Mesothelial cell of epicardium (in vitro differentiated cells): ENCODE data around the gene POLR3A. TPM values are rescaled to one million over a fixed set of nuclear protein-coding genes. Genes with fewer than 3 reads are reported as not detected.
"Not testable (repeated sequence)": the region's sequence is repeated elsewhere in the genome, so short reads cannot be mapped to it uniquely, and the experiment has no call there.

Source experiments
- DNase-seq, 2 experiments: peaks; one replicate each; pipeline ENCODE4 v3.0.0; 2021; ENCODE audit warnings: low spot score in 2 of 2; ENCODE audit not compliant: unreplicated experiment in 2 of 2
- H3K27ac Mint-ChIP-seq: 2 replicates; pipeline ENCODE4 v1.8.0; 2021; ENCODE audit warnings: mixed read lengths
- H3K27me3 Mint-ChIP-seq: 2 replicates; pipeline ENCODE4 v1.8.0; 2021; ENCODE audit warnings: low read depth, mixed read lengths
- H3K36me3 Mint-ChIP-seq: 2 replicates; pipeline ENCODE4 v1.8.0; 2021; ENCODE audit warnings: mixed read lengths
- H3K4me1 Mint-ChIP-seq: 2 replicates; pipeline ENCODE4 v1.8.0; 2021; ENCODE audit warnings: mixed read lengths
- H3K4me3 Mint-ChIP-seq: 2 replicates; pipeline ENCODE4 v1.8.0; 2021; ENCODE audit warnings: mild to moderate bottlenecking, moderate library complexity, mixed read lengths
- H3K9me3 Mint-ChIP-seq: 2 replicates; pipeline ENCODE4 v1.8.0; 2021; ENCODE audit warnings: mixed read lengths
- CTCF ChIP-seq: fragments of 200-600 bp; sonication (generic); IDR thresholded peaks from one replicate; pipeline ENCODE4 v1.5.0; 2021; ENCODE audit warnings: antibody characterized with exemption; ENCODE audit not compliant: unreplicated experiment
- total RNA-seq: library from RNA; stranded (reverse); gene quantifications from 3 replicates; pipeline ENCODE4 v1.2.1, GENCODE V29; 2021

POLR3A gene
- total RNA-seq, 1 donor from 2014 or later: 23.9 TPM

GRCh38 chr10:78071140-78071856 is 42.0 kb upstream of the POLR3A start:
- Mint-ChIP-seq H3K27me3 (no peaks in the 10 kb centered on the region), H3K4me3 (no peak overlapping the region), H3K36me3 (peaks cover 3% of the 10 kb centered on the region), H3K27ac (no peak overlapping the region), H3K9me3 (peaks cover 5% of the 10 kb centered on the region), H3K4me1 (no peaks in the 10 kb centered on the region)
- no peak for DNase-seq
- TF ChIP-seq CTCF: no peak

GRCh38 chr10:78070726-78071125 is 41.4 kb upstream of the POLR3A start:
- Mint-ChIP-seq H3K9me3 (peaks cover 5% of the 10 kb centered on the region), H3K27ac (no peak overlapping the region), H3K4me3 (no peak overlapping the region), H3K27me3 (no peaks in the 10 kb centered on the region), H3K4me1 (peaks cover 4% of the 10 kb centered on the region), H3K36me3 (peaks cover 3% of the 10 kb centered on the region)
- no peak for DNase-seq
- TF ChIP-seq CTCF: no peak

GRCh38 chr10:78070064-78070463 is 40.7 kb upstream of the POLR3A start:
- not testable (repeated sequence) for DNase-seq, H3K4me3 Mint-ChIP-seq, H3K9me3 Mint-ChIP-seq, H3K27me3 Mint-ChIP-seq, H3K36me3 Mint-ChIP-seq, H3K27ac Mint-ChIP-seq, H3K4me1 Mint-ChIP-seq

- Mint-ChIP-seq H3K36me3 (peaks cover under 1% of the 10 kb centered on the region), H3K4me1 (peaks cover 7% of the 10 kb centered on the region), H3K9me3 (peaks cover 2% of the 10 kb centered on the region), H3K27ac (no peak overlapping the region), H3K27me3 (no peaks in the 10 kb centered on the region), H3K4me3 (no peak overlapping the region)
- TF ChIP-seq CTCF: no peak
- no peak for DNase-seq
Measured at GRCh38 chr10:78069151-78069550, 39.8 kb upstream of the POLR3A start.

- peak overlapping the region; percentile 4 for H3K27ac Mint-ChIP-seq
- H3K4me3 Mint-ChIP-seq: no peak overlapping the region
- H3K4me1 Mint-ChIP-seq: peaks cover 18% of the 10 kb centered on the region
- no peak for DNase-seq
- H3K27me3 Mint-ChIP-seq: no peaks in the 10 kb centered on the region
- no peak for TF ChIP-seq CTCF
- H3K36me3 Mint-ChIP-seq: no peaks in the 10 kb centered on the region
- no peaks in the 10 kb centered on the region for H3K9me3 Mint-ChIP-seq
Measured at GRCh38 chr10:78066728-78067430, 37.6 kb upstream of the POLR3A start.

GRCh38 chr10:78066012-78066411 is 36.7 kb upstream of the POLR3A start:
- H3K27me3 Mint-ChIP-seq: no peaks in the 10 kb centered on the region
- H3K4me3 Mint-ChIP-seq: no peak overlapping the region
- no peaks in the 10 kb centered on the region for H3K9me3 Mint-ChIP-seq
- no peaks in the 10 kb centered on the region for H3K36me3 Mint-ChIP-seq
- H3K4me1 Mint-ChIP-seq: peaks cover 18% of the 10 kb centered on the region
- TF ChIP-seq CTCF: no peak
- H3K27ac Mint-ChIP-seq: no peak overlapping the region
- DNase-seq: no peak
